ENCODE results near the gene IFNL1. TPM values are rescaled to one million over a fixed set of nuclear protein-coding genes. Genes with fewer than 3 reads are reported as not detected.
"Not testable (repeated sequence)": the region's sequence is repeated elsewhere in the genome, so short reads cannot be mapped to it uniquely, and the experiment has no call there.

IFNL1 gene
- total and polyA plus RNA-seq, 4 donors: not detected

GRCh38 chr19:39265321-39265916 is 30.8 kb upstream of the IFNL1 start:
- Histone ChIP-seq H3K4me1 (ENCODE audit: control insufficient read depth in 4 of 4, insufficient read depth in 4 of 4, low read length in 3 of 4) (peaks cover 5 to 19% (median 15%) of the 10 kb centered on the region in 4 donors), H3K9me3 (ENCODE audit: control insufficient read depth in 4 of 4, low read length in 3 of 4) (no peaks in the 10 kb centered on the region), H3K4me3 (ENCODE audit: low read depth in 1 of 3, low read length in 3 of 3) (no peak overlapping the region), H3K36me3 (ENCODE audit: control insufficient read depth in 4 of 4, insufficient read depth in 3 of 4, low read depth in 1 of 4, low read length in 3 of 4) (no peaks in the 10 kb centered on the region), H3K9ac (ENCODE audit: low read depth in 1 of 2, low read length in 2 of 2) (no peak overlapping the region), H3K27me3 (ENCODE audit: control insufficient read depth in 4 of 4, insufficient read depth in 4 of 4, low read length in 3 of 4) (no peaks in the 10 kb centered on the region), H3K27ac (ENCODE audit: low read depth in 1 of 2, low read length in 2 of 2) (no peak overlapping the region)
- TF ChIP-seq JUND (IDR thresholded peaks at IDR 0.05): no peak
- TF ChIP-seq, protein P1, sequence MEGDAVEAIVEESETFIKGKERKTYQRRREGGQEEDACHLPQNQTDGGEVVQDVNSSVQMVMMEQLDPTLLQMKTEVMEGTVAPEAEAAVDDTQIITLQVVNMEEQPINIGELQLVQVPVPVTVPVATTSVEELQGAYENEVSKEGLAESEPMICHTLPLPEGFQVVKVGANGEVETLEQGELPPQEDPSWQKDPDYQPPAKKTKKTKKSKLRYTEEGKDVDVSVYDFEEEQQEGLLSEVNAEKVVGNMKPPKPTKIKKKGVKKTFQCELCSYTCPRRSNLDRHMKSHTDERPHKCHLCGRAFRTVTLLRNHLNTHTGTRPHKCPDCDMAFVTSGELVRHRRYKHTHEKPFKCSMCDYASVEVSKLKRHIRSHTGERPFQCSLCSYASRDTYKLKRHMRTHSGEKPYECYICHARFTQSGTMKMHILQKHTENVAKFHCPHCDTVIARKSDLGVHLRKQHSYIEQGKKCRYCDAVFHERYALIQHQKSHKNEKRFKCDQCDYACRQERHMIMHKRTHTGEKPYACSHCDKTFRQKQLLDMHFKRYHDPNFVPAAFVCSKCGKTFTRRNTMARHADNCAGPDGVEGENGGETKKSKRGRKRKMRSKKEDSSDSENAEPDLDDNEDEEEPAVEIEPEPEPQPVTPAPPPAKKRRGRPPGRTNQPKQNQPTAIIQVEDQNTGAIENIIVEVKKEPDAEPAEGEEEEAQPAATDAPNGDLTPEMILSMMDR (IDR thresholded peaks at IDR 0.05; ENCODE audit: low read depth, low read length, missing input control): no peak
- no peak for TF ChIP-seq SP1 (IDR thresholded peaks at IDR 0.05)
- no peak for TF ChIP-seq YY1 (IDR thresholded peaks at IDR 0.05)
- TF ChIP-seq MAX (IDR thresholded peaks at IDR 0.05): no peak
- TF ChIP-seq, protein P2, sequence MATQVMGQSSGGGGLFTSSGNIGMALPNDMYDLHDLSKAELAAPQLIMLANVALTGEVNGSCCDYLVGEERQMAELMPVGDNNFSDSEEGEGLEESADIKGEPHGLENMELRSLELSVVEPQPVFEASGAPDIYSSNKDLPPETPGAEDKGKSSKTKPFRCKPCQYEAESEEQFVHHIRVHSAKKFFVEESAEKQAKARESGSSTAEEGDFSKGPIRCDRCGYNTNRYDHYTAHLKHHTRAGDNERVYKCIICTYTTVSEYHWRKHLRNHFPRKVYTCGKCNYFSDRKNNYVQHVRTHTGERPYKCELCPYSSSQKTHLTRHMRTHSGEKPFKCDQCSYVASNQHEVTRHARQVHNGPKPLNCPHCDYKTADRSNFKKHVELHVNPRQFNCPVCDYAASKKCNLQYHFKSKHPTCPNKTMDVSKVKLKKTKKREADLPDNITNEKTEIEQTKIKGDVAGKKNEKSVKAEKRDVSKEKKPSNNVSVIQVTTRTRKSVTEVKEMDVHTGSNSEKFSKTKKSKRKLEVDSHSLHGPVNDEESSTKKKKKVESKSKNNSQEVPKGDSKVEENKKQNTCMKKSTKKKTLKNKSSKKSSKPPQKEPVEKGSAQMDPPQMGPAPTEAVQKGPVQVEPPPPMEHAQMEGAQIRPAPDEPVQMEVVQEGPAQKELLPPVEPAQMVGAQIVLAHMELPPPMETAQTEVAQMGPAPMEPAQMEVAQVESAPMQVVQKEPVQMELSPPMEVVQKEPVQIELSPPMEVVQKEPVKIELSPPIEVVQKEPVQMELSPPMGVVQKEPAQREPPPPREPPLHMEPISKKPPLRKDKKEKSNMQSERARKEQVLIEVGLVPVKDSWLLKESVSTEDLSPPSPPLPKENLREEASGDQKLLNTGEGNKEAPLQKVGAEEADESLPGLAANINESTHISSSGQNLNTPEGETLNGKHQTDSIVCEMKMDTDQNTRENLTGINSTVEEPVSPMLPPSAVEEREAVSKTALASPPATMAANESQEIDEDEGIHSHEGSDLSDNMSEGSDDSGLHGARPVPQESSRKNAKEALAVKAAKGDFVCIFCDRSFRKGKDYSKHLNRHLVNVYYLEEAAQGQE (IDR thresholded peaks at IDR 0.05): no peak
- no peak for TF ChIP-seq HNF4A (conservative IDR thresholded peaks at IDR 0.05)
- no peak for TF ChIP-seq EGR1 (IDR thresholded peaks at IDR 0.05; ENCODE audit: low read depth in 2 of 2)
- TF ChIP-seq RXRA (IDR thresholded peaks at IDR 0.05): no peak
- no peak for TF ChIP-seq HNF4G (IDR thresholded peaks at IDR 0.05)
- no peak for TF ChIP-seq GABPA (IDR thresholded peaks at IDR 0.05 in 1 of 2, conservative IDR thresholded peaks at IDR 0.05 in 1 of 2)
- TF ChIP-seq RAD21 (IDR thresholded peaks at IDR 0.05): no peak
- TF ChIP-seq FOXA2 (IDR thresholded peaks at IDR 0.05): no peak
- TF ChIP-seq, protein P3, sequence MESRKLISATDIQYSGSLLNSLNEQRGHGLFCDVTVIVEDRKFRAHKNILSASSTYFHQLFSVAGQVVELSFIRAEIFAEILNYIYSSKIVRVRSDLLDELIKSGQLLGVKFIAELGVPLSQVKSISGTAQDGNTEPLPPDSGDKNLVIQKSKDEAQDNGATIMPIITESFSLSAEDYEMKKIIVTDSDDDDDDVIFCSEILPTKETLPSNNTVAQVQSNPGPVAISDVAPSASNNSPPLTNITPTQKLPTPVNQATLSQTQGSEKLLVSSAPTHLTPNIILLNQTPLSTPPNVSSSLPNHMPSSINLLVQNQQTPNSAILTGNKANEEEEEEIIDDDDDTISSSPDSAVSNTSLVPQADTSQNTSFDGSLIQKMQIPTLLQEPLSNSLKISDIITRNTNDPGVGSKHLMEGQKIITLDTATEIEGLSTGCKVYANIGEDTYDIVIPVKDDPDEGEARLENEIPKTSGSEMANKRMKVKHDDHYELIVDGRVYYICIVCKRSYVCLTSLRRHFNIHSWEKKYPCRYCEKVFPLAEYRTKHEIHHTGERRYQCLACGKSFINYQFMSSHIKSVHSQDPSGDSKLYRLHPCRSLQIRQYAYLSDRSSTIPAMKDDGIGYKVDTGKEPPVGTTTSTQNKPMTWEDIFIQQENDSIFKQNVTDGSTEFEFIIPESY (IDR thresholded peaks at IDR 0.05): no peak
- no peak for TF ChIP-seq NR2F2 (IDR thresholded peaks at IDR 0.05)
- TF ChIP-seq, protein P4, sequence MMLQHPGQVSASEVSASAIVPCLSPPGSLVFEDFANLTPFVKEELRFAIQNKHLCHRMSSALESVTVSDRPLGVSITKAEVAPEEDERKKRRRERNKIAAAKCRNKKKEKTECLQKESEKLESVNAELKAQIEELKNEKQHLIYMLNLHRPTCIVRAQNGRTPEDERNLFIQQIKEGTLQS (IDR thresholded peaks at IDR 0.05): no peak
- 43% methylated on average over 39 of the region's 39 CpGs for WGBS
- DNase-seq (ENCODE audit: low spot score): no peak

GRCh38 chr19:39268085-39268484 is 28.1 kb upstream of the IFNL1 start, which contains the start of gene IFNL2:
TSS of gene IFNL2 (plus strand) at chr19:39268396. CDS start at chr19:39268569, 173 bp downstream.
- not testable (repeated sequence) for H3K9me3 ChIP-seq (ENCODE audit: control insufficient read depth in 4 of 4, low read length in 3 of 4); H3K9ac ChIP-seq (ENCODE audit: low read depth in 1 of 2, low read length in 2 of 2); H3K27me3 ChIP-seq (ENCODE audit: control insufficient read depth in 4 of 4, insufficient read depth in 4 of 4, low read length in 3 of 4); DNase-seq (ENCODE audit: low spot score); H3K4me3 ChIP-seq (ENCODE audit: low read depth in 1 of 3, low read length in 3 of 3); H3K36me3 ChIP-seq (ENCODE audit: control insufficient read depth in 4 of 4, insufficient read depth in 3 of 4, low read depth in 1 of 4, low read length in 3 of 4); H3K27ac ChIP-seq (ENCODE audit: low read depth in 1 of 2, low read length in 2 of 2)
- peaks cover 5 to 19% (median 15%) of the 10 kb centered on the region in 4 donors for H3K4me1 ChIP-seq (ENCODE audit: control insufficient read depth in 4 of 4, insufficient read depth in 4 of 4, low read length in 3 of 4)
- WGBS: no CpG with 5 or more reads among the region's 1 CpG

DNA sequence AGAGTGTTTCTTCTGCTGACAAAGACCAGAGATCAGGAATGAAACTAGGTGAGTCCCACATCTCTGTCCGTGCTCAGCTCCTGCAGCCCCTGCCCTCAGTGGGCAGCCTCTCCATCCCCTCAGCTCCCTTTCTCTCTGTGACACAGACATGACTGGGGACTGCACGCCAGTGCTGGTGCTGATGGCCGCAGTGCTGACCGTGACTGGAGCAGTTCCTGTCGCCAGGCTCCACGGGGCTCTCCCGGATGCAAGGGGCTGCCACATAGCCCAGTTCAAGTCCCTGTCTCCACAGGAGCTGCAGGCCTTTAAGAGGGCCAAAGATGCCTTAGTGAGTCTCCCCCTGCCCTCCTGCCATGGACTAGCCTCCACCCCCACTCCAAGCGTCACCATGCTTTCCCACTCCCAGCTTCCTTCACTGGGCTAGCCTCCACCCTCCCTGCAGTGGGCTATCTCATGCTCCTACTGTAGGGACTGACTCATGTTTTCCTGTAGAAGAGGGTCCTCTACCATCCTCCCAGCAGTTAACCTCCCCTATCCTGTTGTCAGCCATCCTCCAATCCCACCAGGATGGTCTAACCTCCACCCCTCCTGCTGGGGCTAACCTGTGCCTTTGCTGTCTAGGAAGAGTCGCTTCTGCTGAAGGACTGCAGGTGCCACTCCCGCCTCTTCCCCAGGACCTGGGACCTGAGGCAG is 27.5 kb upstream of the IFNL1 start:
- peaks cover 5 to 14% (median 11%) of the 10 kb centered on the region in 4 donors for H3K4me1 ChIP-seq (ENCODE audit: control insufficient read depth in 4 of 4, insufficient read depth in 4 of 4, low read length in 3 of 4)
- H3K9me3 ChIP-seq (ENCODE audit: control insufficient read depth in 4 of 4, low read length in 3 of 4); H3K36me3 ChIP-seq (ENCODE audit: control insufficient read depth in 4 of 4, insufficient read depth in 3 of 4, low read depth in 1 of 4, low read length in 3 of 4); H3K9ac ChIP-seq (ENCODE audit: low read depth in 1 of 2, low read length in 2 of 2); H3K4me3 ChIP-seq (ENCODE audit: low read depth in 1 of 3, low read length in 3 of 3); H3K27ac ChIP-seq (ENCODE audit: low read depth in 1 of 2, low read length in 2 of 2); DNase-seq (ENCODE audit: low spot score); H3K27me3 ChIP-seq (ENCODE audit: control insufficient read depth in 4 of 4, insufficient read depth in 4 of 4, low read length in 3 of 4): not testable (repeated sequence)
- WGBS: 81% methylated on average over 10 of the region's 10 CpGs

DNA sequence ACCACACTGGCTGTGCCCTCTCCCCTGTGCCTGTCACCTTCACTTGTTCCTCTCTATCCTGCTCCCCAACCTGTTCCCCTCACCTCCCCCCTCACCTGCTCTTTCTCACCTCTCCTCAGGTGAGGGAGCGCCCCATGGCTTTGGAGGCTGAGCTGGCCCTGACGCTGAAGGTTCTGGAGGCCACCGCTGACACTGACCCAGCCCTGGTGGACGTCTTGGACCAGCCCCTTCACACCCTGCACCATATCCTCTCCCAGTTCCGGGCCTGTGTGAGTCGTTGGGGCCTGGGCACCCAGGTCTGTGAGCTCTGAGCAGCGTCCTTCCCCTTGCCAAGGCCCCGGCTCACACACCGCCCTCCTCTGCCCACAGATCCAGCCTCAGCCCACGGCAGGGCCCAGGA is 26.8 kb upstream of the IFNL1 start:
- not testable (repeated sequence) for DNase-seq (ENCODE audit: low spot score); H3K4me1 ChIP-seq (ENCODE audit: control insufficient read depth in 4 of 4, insufficient read depth in 4 of 4, low read length in 3 of 4); H3K36me3 ChIP-seq (ENCODE audit: control insufficient read depth in 4 of 4, insufficient read depth in 3 of 4, low read depth in 1 of 4, low read length in 3 of 4); H3K4me3 ChIP-seq (ENCODE audit: low read depth in 1 of 3, low read length in 3 of 3); H3K27ac ChIP-seq (ENCODE audit: low read depth in 1 of 2, low read length in 2 of 2); H3K27me3 ChIP-seq (ENCODE audit: control insufficient read depth in 4 of 4, insufficient read depth in 4 of 4, low read length in 3 of 4); H3K9ac ChIP-seq (ENCODE audit: low read depth in 1 of 2, low read length in 2 of 2); H3K9me3 ChIP-seq (ENCODE audit: control insufficient read depth in 4 of 4, low read length in 3 of 4)
- 77% methylated on average over 10 of the region's 10 CpGs for WGBS
